SU-DHL-6 (cell line): ENCODE results near the gene KIF18B.

Experiments used
- H2AFZ ChIP-seq: fragments of 200-600 bp; sonication (generic); 2 replicates; pipeline ENCODE4 v1.6.1; 2014; ENCODE audit warnings: low read depth, mild to moderate bottlenecking, moderate library complexity, mixed read lengths, antibody characterized with exemption, low read length; ENCODE audit not compliant: severe bottlenecking
- H3F3A ChIP-seq: fragments of 200-600 bp; shearing (Covaris generic); 2 replicates; pipeline ENCODE4 v1.6.0; 2016; ENCODE audit warnings: antibody characterized with exemption, mild to moderate bottlenecking; ENCODE audit not compliant: insufficient read depth
- H3K27ac ChIP-seq: fragments of 200-600 bp; sonication (generic); 2 replicates; pipeline ENCODE4 v1.5.1; 2016; ENCODE audit warnings: low read depth, mild to moderate bottlenecking, low read length, moderate library complexity, mixed read lengths
- H3K27me3 ChIP-seq: fragments of 200-600 bp; sonication (generic), shearing (Covaris generic); 2 replicates; pipeline ENCODE4 v1.6.0; 2014; ENCODE audit warnings: mild to moderate bottlenecking, low read length
- H3K36me3 ChIP-seq: fragments of 200-600 bp; sonication (generic); 2 replicates; pipeline ENCODE4 v1.6.1; 2014; ENCODE audit warnings: mild to moderate bottlenecking, low read length, mixed read lengths
- H3K4me2 ChIP-seq: fragments of 300-600, 200-600 bp; shearing (Covaris generic), sonication (generic); 2 replicates; pipeline ENCODE4 v1.6.0; 2014; ENCODE audit warnings: low read length, low read depth, mild to moderate bottlenecking; ENCODE audit not compliant: poor library complexity, severe bottlenecking
- H3K4me3 ChIP-seq: fragments of 200-600 bp; sonication (generic); 2 replicates; pipeline ENCODE4 v1.5.1; 2014; ENCODE audit warnings: antibody characterized with exemption, low read length, mild to moderate bottlenecking, mixed read lengths; ENCODE audit not compliant: insufficient read depth, poor library complexity, severe bottlenecking
- H3K79me2 ChIP-seq: fragments of 200-600 bp; sonication (generic); 2 replicates; pipeline ENCODE4 v1.6.1; 2014; ENCODE audit warnings: mild to moderate bottlenecking, low read length, moderate library complexity; ENCODE audit not compliant: insufficient read depth
- H3K9ac ChIP-seq: fragments of 200-600 bp; sonication (generic); 2 replicates; pipeline ENCODE4 v1.7.0; 2014; ENCODE audit warnings: mild to moderate bottlenecking, low read length
- H3K9me2 ChIP-seq: fragments of 200-600 bp; sonication (generic); replicated peaks from 2 replicates; pipeline ENCODE4 v1.6.1; 2014; ENCODE audit warnings: low read length; ENCODE audit not compliant: insufficient read depth
- H3K9me3 ChIP-seq: fragments of 200-600 bp; sonication (generic); 2 replicates; pipeline ENCODE4 v1.6.1; 2014; ENCODE audit warnings: low read length, mixed read lengths; ENCODE audit not compliant: insufficient read depth
- H4K20me1 ChIP-seq: fragments of 200-600 bp; sonication (generic); 2 replicates; pipeline ENCODE4 v1.6.1; 2014; ENCODE audit warnings: low read depth, mild to moderate bottlenecking, antibody characterized with exemption, low read length, moderate library complexity, mixed read lengths
- EZH2phosphoT487 ChIP-seq: fragments of 200-600 bp; sonication (generic), shearing (Covaris generic); conservative IDR thresholded peaks from 2 replicates; pipeline ENCODE4 v1.6.1; 2018; ENCODE audit warnings: mild to moderate bottlenecking, antibody characterized with exemption, low read length, moderate library complexity, mixed read lengths
- TF ChIP-seq, protein P1 (sequence below): fragments of 200-600 bp; sonication (generic); IDR thresholded peaks from one replicate; pipeline ENCODE4 v1.5.1; 2017; ENCODE audit warnings: antibody characterized with exemption, mild to moderate bottlenecking, low read length, moderate library complexity; ENCODE audit not compliant: insufficient read depth, poor library complexity, severe bottlenecking

Gene KIF18B

DNA sequence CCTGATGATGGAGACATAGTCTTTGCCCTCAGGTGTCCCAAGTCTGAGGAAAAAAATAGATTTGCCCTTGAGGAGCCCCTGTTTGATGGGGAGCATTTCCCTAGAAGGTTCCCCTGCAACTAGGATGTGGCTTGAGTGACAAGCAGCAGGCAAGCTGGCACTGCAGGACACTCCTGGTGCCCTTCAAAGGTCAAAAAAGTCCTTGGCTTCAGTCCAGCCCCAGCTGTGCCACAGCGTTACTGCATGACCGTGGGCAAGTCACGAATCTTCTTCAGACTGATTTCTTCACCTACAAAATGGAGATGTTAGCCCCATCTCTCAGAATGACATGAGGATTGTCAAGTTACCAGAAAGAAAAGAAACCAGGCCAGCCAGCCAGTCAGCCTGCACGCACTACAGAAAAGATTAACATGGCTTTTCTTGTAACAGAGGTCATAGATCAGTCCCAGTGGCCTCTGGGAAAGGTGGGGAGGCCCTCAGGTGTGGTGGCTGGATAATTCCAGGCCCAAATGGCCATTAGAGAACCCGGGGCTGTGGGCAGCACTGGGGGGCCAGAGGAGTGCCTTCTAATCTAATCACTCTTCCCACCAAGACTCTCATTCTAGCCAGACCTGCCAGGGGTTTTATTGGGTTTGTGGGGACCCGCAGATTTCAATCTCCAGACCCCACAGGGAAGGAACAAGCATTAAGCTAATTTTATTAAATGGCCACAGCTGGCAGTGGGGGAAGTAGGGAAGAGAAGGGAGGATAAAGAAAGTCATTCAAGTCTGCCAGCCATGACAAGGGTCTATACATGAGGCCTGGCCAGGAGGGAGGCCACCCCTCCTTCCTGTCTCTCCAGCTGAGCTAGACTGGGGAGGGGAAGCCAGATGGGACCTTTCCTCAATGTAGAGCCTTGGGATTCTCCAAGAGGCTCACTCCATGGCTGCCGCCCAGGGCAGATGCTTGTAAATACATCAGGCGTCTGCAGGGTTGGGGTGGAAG, 9.7 kb upstream of the KIF18B start:
- H3K36me3 ChIP-seq: no peaks in the 10 kb centered on the region
- H3K9me3 ChIP-seq: no peaks in the 10 kb centered on the region
- no peak overlapping the region for H2AFZ ChIP-seq
- H3K27ac ChIP-seq: no peak overlapping the region
- no peak overlapping the region for H3K4me3 ChIP-seq
- H3K4me2 ChIP-seq: no peak overlapping the region
- no peaks in the 10 kb centered on the region for H4K20me1 ChIP-seq
- no peaks in the 10 kb centered on the region for H3F3A ChIP-seq
- H3K9me2 ChIP-seq: no peaks in the 10 kb centered on the region
- no peaks in the 10 kb centered on the region for H3K27me3 ChIP-seq
- TF ChIP-seq, protein P1, sequence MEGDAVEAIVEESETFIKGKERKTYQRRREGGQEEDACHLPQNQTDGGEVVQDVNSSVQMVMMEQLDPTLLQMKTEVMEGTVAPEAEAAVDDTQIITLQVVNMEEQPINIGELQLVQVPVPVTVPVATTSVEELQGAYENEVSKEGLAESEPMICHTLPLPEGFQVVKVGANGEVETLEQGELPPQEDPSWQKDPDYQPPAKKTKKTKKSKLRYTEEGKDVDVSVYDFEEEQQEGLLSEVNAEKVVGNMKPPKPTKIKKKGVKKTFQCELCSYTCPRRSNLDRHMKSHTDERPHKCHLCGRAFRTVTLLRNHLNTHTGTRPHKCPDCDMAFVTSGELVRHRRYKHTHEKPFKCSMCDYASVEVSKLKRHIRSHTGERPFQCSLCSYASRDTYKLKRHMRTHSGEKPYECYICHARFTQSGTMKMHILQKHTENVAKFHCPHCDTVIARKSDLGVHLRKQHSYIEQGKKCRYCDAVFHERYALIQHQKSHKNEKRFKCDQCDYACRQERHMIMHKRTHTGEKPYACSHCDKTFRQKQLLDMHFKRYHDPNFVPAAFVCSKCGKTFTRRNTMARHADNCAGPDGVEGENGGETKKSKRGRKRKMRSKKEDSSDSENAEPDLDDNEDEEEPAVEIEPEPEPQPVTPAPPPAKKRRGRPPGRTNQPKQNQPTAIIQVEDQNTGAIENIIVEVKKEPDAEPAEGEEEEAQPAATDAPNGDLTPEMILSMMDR: no peak
- no peak for TF ChIP-seq EZH2phosphoT487
- no peak overlapping the region for H3K9ac ChIP-seq
- no peaks in the 10 kb centered on the region for H3K79me2 ChIP-seq

DNA sequence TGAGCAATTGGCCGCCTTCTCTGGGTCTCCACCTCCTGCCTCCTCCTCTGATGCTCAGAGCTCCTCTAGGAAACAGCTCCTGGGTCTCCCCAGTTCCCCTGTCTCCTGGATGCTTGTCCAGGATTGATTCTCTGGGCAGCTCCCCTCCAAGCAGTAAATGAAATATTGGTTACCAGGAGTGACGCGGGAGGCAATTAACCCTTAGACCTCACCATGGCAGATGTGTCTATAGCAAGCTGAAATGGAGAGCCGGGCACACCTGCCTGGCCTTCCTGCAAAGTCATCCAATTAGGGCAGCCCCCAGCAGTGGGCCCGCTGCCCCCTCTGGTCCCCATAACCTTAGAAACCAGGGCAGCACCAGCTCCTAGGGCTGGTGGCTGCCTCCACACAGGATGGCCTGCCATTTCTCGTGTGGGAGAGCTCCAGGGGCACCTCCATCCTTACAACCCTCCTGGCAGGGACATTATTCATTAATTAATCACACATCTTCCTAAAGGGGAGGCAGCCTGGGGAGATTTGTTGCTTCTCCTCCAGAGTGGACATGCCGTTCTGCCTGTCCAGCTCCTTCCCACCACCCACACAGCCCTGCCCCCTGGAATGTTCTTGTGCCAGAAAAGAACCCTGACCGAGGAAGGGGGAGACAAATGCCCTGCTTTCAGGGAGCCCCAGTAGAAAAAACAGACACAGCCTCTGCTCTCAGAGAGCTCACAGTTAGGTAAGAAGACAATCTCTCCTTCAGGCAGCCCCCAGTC, 8.3 kb upstream of the KIF18B start:
- Histone ChIP-seq H3K4me3 (no peak overlapping the region), H3K9me2 (no peaks in the 10 kb centered on the region), H3K9ac (no peak overlapping the region), H3F3A (no peaks in the 10 kb centered on the region), H3K27ac (no peak overlapping the region), H2AFZ (no peak overlapping the region), H3K9me3 (no peaks in the 10 kb centered on the region), H3K36me3 (no peaks in the 10 kb centered on the region), H3K79me2 (no peaks in the 10 kb centered on the region), H3K27me3 (no peaks in the 10 kb centered on the region), H3K4me2 (no peak overlapping the region), H4K20me1 (no peaks in the 10 kb centered on the region)
- TF ChIP-seq, protein P1: no peak
- TF ChIP-seq EZH2phosphoT487: no peak

DNA sequence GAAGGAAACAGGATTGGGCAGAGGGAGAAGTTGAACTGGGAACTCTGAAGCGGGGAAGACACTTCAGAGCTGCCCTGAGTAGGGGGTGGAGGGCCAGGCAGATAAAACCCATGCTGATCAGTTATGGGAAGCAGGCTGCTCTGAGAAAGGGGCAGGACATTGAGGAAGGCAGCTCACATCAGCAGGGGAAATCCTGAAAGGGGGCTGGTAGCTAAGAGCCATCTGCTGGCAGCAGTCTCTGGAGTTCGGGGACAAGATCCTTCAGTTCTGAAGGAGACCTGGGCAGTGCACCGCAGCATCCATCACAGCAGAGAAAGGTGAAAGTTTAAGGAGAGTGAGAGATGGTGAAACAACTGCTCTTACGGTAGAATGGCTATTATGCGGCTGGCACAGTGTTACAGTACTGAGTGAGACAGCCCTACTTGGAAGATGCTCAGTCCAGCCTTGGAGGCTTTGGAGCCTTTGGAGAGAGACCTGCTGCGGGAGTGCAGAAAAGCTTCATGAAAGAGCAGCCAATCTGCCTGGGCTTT, 5.4 kb upstream of the KIF18B start:
- no peak for TF ChIP-seq EZH2phosphoT487
- TF ChIP-seq, protein P1: no peak
- H3K79me2 ChIP-seq: no peaks in the 10 kb centered on the region
- no peaks in the 10 kb centered on the region for H3K9me2 ChIP-seq
- H3K9ac ChIP-seq: no peak overlapping the region
- no peak overlapping the region for H2AFZ ChIP-seq
- no peak overlapping the region for H3K4me2 ChIP-seq
- H3K4me3 ChIP-seq: no peak overlapping the region
- no peaks in the 10 kb centered on the region for H3K9me3 ChIP-seq
- no peaks in the 10 kb centered on the region for H3K36me3 ChIP-seq
- H3F3A ChIP-seq: 0 out of 2 replicates have a peak, but pooled peaks cover 5% of the 10 kb centered on the region
- no peak overlapping the region for H3K27ac ChIP-seq
- H4K20me1 ChIP-seq: no peaks in the 10 kb centered on the region
- no peaks in the 10 kb centered on the region for H3K27me3 ChIP-seq
